ENCODE measurements around the gene TNRC6B. TPM values are rescaled to one million over a fixed set of nuclear protein-coding genes. Genes with fewer than 3 reads are reported as not detected.

TNRC6B gene
- total RNA-seq, 1 donor, result 26.4 TPM

GRCh38 chr22:40224702-40225101 is 47.0 kb downstream of the TNRC6B start:
- Histone ChIP-seq H3K9me3 (ENCODE audit: low read depth, low read length) (no peaks in the 10 kb centered on the region), H3K79me2 (ENCODE audit: insufficient read depth, low read length) (peaks cover 82% of the 10 kb centered on the region), H2AFZ (ENCODE audit: low read length) (no peak overlapping the region), H3K27ac (ENCODE audit: low read depth, low read length) (no peak overlapping the region), H3K36me3 (ENCODE audit: insufficient read depth, low read length) (no peaks in the 10 kb centered on the region), H3K27me3 (ENCODE audit: insufficient read depth, low read length) (no peaks in the 10 kb centered on the region), H3K4me1 (ENCODE audit: insufficient read depth, low read length) (peaks cover 5% of the 10 kb centered on the region), H4K20me1 (ENCODE audit: insufficient read depth, low read length) (peaks cover 58% of the 10 kb centered on the region), H3K4me2 (ENCODE audit: insufficient read depth, low read length) (no peak overlapping the region), H3K4me3 (ENCODE audit: insufficient read depth, low read length) (no peak overlapping the region)
- no peak for DNase-seq (ENCODE audit: insufficient read length, low spot score, missing footprints)
- TF ChIP-seq CTCF (IDR thresholded peaks at IDR 0.05; ENCODE audit: extremely low read depth, low read depth, low read length), result no peak

GRCh38 chr22:40226620-40227019 is 48.9 kb downstream of the TNRC6B start:
- Histone ChIP-seq H3K79me2 (ENCODE audit: insufficient read depth, low read length) (peaks cover 66% of the 10 kb centered on the region), H3K27me3 (ENCODE audit: insufficient read depth, low read length) (no peaks in the 10 kb centered on the region), H3K4me3 (ENCODE audit: insufficient read depth, low read length) (no peak overlapping the region), H3K27ac (ENCODE audit: low read depth, low read length) (no peak overlapping the region), H3K36me3 (ENCODE audit: insufficient read depth, low read length) (no peaks in the 10 kb centered on the region), H2AFZ (ENCODE audit: low read length) (no peak overlapping the region), H3K9me3 (ENCODE audit: low read depth, low read length) (no peaks in the 10 kb centered on the region), H3K4me1 (ENCODE audit: insufficient read depth, low read length) (no peaks in the 10 kb centered on the region), H4K20me1 (ENCODE audit: insufficient read depth, low read length) (peaks cover 39% of the 10 kb centered on the region), H3K4me2 (ENCODE audit: insufficient read depth, low read length) (no peak overlapping the region)
- no peak for DNase-seq (ENCODE audit: insufficient read length, low spot score, missing footprints)
- no peak for TF ChIP-seq CTCF (IDR thresholded peaks at IDR 0.05; ENCODE audit: extremely low read depth, low read depth, low read length)

DNA sequence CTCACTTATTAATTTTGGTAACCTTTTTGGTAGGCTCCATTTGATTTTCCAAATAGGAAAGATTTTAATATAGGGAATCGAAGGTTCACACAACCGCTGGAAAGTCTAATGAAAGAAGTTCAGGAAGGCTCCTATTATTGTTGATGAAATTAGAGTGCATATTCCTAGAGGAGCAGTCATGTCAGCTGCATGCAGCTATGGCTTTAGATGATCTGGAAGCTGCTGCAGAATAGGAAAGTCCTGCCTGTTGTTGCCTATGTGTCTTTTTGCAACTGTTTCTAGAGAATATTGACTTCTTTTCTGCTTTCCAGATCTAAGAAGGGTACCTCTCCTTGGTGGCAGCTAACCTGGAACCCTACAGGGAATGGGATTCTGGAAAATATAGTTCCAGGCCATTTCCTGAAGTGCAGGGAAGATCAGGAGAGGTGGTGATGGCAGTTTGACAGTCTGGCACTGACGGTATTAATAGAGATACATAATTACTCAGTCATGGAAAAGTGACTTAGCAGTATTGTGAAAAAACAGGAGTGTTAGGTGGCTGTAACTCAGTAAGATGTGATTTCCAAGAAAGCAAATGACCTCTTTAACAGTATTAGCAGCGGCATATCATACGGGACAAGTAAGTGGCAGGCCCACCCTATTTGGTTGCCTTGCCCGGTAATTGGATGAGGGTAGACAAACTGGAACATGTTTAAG is 54.0 kb downstream of the TNRC6B start:
- no peak overlapping the region for H3K27ac ChIP-seq (ENCODE audit: low read depth, low read length)
- TF ChIP-seq CTCF (IDR thresholded peaks at IDR 0.05; ENCODE audit: extremely low read depth, low read depth, low read length), result no peak
- DNase-seq (ENCODE audit: insufficient read length, low spot score, missing footprints), result no peak
- H3K27me3 ChIP-seq (ENCODE audit: insufficient read depth, low read length), result no peaks in the 10 kb centered on the region
- H4K20me1 ChIP-seq (ENCODE audit: insufficient read depth, low read length), result peaks cover 23% of the 10 kb centered on the region
- peaks cover 47% of the 10 kb centered on the region for H3K79me2 ChIP-seq (ENCODE audit: insufficient read depth, low read length)
- no peak overlapping the region for H2AFZ ChIP-seq (ENCODE audit: low read length)
- peaks cover 15% of the 10 kb centered on the region for H3K4me1 ChIP-seq (ENCODE audit: insufficient read depth, low read length)
- no peaks in the 10 kb centered on the region for H3K9me3 ChIP-seq (ENCODE audit: low read depth, low read length)
- no peak overlapping the region for H3K4me2 ChIP-seq (ENCODE audit: insufficient read depth, low read length)
- no peaks in the 10 kb centered on the region for H3K36me3 ChIP-seq (ENCODE audit: insufficient read depth, low read length)
- H3K4me3 ChIP-seq (ENCODE audit: insufficient read depth, low read length), result no peak overlapping the region

- Histone ChIP-seq H3K36me3 (ENCODE audit: insufficient read depth, low read length) (no peaks in the 10 kb centered on the region), H4K20me1 (ENCODE audit: insufficient read depth, low read length) (peaks cover 22% of the 10 kb centered on the region), H2AFZ (ENCODE audit: low read length) (no peak overlapping the region), H3K4me3 (ENCODE audit: insufficient read depth, low read length) (no peak overlapping the region), H3K4me2 (ENCODE audit: insufficient read depth, low read length) (no peak overlapping the region), H3K27ac (ENCODE audit: low read depth, low read length) (no peak overlapping the region), H3K9me3 (ENCODE audit: low read depth, low read length) (no peaks in the 10 kb centered on the region), H3K79me2 (ENCODE audit: insufficient read depth, low read length) (peaks cover 51% of the 10 kb centered on the region), H3K4me1 (ENCODE audit: insufficient read depth, low read length) (peaks cover 15% of the 10 kb centered on the region), H3K27me3 (ENCODE audit: insufficient read depth, low read length) (no peaks in the 10 kb centered on the region)
- TF ChIP-seq CTCF (IDR thresholded peaks at IDR 0.05; ENCODE audit: extremely low read depth, low read depth, low read length), result no peak
- no peak for DNase-seq (ENCODE audit: insufficient read length, low spot score, missing footprints)
These were observed 54.9 kb downstream of the TNRC6B start for GRCh38 chr22:40232624-40233023.
